ENCODE measurements around the gene PRTN3.

- TF ChIP-seq POLR2A (IDR thresholded peaks at IDR 0.05) (no peak), CTCF (IDR thresholded peaks at IDR 0.05) (no peak)
These were observed 41.5 kb upstream of the PRTN3 start for GRCh38 chr19:799076-799881.

Data from prostate gland (tissue), 2 donors.